ENCODE data around the gene OR2AJ1.

DNA sequence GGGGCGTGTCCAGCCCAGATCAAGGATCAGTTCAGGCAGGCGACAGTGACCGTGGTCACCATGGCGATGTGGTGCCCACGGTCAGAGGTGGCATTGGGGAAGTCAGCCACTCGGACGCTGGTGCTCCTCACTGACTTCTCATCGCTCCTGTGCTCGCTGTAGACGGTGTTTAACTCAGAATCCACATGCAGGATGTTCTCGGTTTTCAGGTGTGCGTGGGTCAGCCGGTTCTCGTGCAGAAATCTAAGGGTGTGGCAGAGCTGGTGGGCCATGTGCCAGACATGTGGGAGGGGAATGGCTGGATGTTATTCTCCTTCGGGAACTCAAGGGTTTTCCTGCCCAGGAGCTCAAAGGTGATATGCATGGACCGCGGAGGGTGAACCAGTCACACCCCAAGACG lies 11.7 kb downstream of the OR2AJ1 start:
- no peak for TF ChIP-seq CTCF (IDR thresholded peaks at IDR 0.05; ENCODE audit: low read depth, low read length, poor library complexity, severe bottlenecking)
- no peak for TF ChIP-seq EZH2phosphoT487 (IDR thresholded peaks at IDR 0.05; ENCODE audit: borderline replicate concordance, low read length)
